ENCODE results near the gene GAST.

Gene GAST

DNA sequence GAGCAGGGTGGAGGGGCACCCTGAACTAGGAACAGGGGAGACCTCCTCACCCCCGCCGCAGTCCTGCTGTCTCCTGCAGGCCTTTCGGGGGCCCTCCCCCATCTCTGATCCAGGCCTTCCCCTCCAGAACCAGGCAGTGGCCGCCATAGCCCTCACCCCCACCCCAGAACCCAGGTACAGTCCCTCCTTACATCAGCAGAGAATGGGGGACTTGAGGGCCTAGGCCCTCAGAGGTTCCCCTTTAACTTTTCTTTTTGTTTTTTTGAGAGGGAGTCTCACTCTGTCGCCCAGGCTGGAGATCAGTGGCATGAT, 26.6 kb downstream of the GAST start:
- no peaks in the 10 kb centered on the region for H3K9me3 Mint-ChIP-seq

GRCh38 chr17:41739661-41740352, 27.7 kb downstream of the GAST start:
- H3K36me3 Mint-ChIP-seq: no peaks in the 10 kb centered on the region
- no peak overlapping the region for H3K4me3 Mint-ChIP-seq
- ATAC-seq (no peak), DNase-seq (ENCODE audit: low spot score in 2 of 2) (no peak)
- H3K9me3 Mint-ChIP-seq: no peaks in the 10 kb centered on the region
- H3K27ac Mint-ChIP-seq: no peak overlapping the region
- peaks cover 10% of the 10 kb centered on the region for H3K4me1 Mint-ChIP-seq

More for the DNA sequence above, 26.6 kb downstream of the GAST start:
- peaks cover 10% of the 10 kb centered on the region for H3K4me1 Mint-ChIP-seq
- no peak for ATAC-seq
- no peak overlapping the region for H3K4me3 Mint-ChIP-seq
- DNase-seq (ENCODE audit: low spot score in 2 of 2): no peak
- no peak overlapping the region for H3K27ac Mint-ChIP-seq
- no peaks in the 10 kb centered on the region for H3K36me3 Mint-ChIP-seq

DNA sequence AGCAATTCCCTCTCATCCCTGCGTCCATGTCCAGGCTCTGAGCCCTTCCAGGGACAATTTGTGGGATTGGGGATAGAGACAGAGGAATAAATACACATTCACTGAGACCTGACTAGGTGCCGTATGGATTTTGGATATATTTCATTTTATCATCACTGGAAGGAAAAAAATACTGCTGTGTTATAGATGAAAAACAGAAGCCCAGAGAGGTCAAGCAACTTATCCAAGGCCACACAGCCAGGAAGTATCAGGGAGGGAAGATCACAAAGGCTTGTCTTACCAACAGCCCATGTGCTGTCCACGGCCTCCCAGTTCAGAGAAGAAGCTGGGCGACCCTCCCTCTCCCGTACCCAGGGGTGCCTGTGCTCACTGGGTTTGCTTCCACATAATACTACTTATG, 28.4 kb downstream of the GAST start:
- Mint-ChIP-seq H3K36me3 (no peaks in the 10 kb centered on the region), H3K9me3 (no peaks in the 10 kb centered on the region)

GRCh38 chr17:41741709-41742108, 29.6 kb downstream of the GAST start:
- Mint-ChIP-seq H3K4me3 (no peak overlapping the region), H3K9me3 (no peaks in the 10 kb centered on the region), H3K36me3 (no peaks in the 10 kb centered on the region), H3K4me1 (peaks cover 4% of the 10 kb centered on the region), H3K27ac (no peak overlapping the region)
- DNase-seq (ENCODE audit: low spot score in 2 of 2) (no peak), ATAC-seq (no peak)

More for the DNA sequence above, 28.4 kb downstream of the GAST start:
- DNase-seq (ENCODE audit: low spot score in 2 of 2): no peak
- Mint-ChIP-seq H3K4me3 (no peak overlapping the region), H3K27ac (peak overlapping the region; percentile 43), H3K4me1 (peaks cover 4% of the 10 kb centered on the region)
- no peak for ATAC-seq

DNA sequence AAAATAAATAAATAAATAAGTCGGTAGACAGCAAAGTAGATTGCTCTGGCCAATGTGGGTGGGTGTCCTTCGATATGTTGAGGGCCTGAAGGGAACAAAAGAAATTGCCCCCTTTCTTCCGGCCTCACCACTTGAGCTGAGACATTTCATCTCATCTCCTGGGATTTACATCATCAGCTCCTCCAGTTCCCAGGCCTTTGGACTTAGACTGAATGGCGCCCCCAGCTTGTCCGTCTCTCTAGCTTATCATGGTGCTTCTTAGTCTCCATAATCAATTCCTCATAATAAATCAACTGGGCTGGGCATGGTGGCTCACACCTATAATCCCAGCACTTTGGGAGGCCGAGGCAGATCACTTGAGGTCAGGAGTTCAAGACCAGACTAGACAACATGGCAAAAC, 36.1 kb downstream of the GAST start:
- Mint-ChIP-seq H3K4me1 (no peaks in the 10 kb centered on the region), H3K27ac (no peak overlapping the region), H3K36me3 (no peaks in the 10 kb centered on the region), H3K4me3 (no peak overlapping the region), H3K9me3 (no peaks in the 10 kb centered on the region)
- DNase-seq (ENCODE audit: low spot score in 2 of 2) (no peak), ATAC-seq (no peak)

- Mint-ChIP-seq H3K27ac (no peak overlapping the region), H3K9me3 (no peaks in the 10 kb centered on the region), H3K4me1 (no peaks in the 10 kb centered on the region), H3K4me3 (no peak overlapping the region), H3K36me3 (no peaks in the 10 kb centered on the region)
- ATAC-seq: no peak
- no peak for DNase-seq (ENCODE audit: low spot score in 2 of 2)
Observed at GRCh38 chr17:41750862-41751261, 38.7 kb downstream of the GAST start.

DNA sequence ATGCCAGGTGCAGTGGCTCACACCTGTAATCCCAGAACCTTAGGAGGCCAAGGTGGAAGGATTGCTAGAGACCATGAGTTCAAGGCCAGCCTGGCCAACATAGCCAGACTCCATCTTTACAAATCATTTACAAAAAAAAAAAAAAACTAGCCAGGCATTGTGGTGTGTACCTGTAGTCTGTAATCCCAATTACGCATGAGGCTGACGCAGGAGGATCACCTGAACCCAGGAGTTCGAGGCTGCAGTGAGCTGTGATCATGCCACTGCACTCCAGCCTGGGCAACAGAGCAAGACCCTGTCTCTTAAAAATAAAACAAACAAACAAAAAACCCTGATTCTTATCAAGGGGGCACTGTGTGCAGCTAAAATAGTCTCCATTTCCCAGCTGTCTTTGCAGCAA, 39.2 kb downstream of the GAST start:
- H3K36me3 Mint-ChIP-seq: no peaks in the 10 kb centered on the region
- no peak for DNase-seq (ENCODE audit: low spot score in 2 of 2)
- no peaks in the 10 kb centered on the region for H3K9me3 Mint-ChIP-seq
- ATAC-seq: no peak
- H3K4me1 Mint-ChIP-seq: no peaks in the 10 kb centered on the region
- no peak overlapping the region for H3K4me3 Mint-ChIP-seq
- H3K27ac Mint-ChIP-seq: no peak overlapping the region

- ATAC-seq: no peak
- no peak overlapping the region for H3K4me3 Mint-ChIP-seq
- no peaks in the 10 kb centered on the region for H3K9me3 Mint-ChIP-seq
- H3K27ac Mint-ChIP-seq: no peak overlapping the region
- no peak for DNase-seq (ENCODE audit: low spot score in 2 of 2)
- no peaks in the 10 kb centered on the region for H3K4me1 Mint-ChIP-seq
- no peaks in the 10 kb centered on the region for H3K36me3 Mint-ChIP-seq
Observed at GRCh38 chr17:41754066-41754465, 41.9 kb downstream of the GAST start.

DNA sequence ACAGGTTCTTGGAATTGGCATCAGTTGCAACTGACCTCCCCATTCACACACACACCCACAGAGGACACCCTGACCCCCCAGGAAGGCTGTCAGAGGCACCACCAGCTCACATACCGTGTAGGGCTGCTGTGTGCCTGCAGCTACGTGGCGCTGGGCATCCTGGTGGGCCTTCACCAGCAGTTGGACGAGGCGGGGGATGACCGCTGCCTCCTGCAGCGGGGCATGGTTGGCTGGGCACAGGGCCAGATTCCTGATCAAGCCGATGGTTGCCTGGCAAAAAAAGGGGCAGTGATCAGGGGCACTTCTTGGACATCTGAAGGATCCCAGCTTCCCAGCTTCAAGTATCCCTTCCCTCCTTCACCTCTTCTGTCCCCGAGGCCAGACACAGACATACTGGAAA, 46.5 kb downstream of the GAST start:
- Mint-ChIP-seq H3K27ac (no peak overlapping the region), H3K4me1 (no peaks in the 10 kb centered on the region), H3K4me3 (no peak overlapping the region), H3K36me3 (no peaks in the 10 kb centered on the region), H3K9me3 (no peaks in the 10 kb centered on the region)
- ATAC-seq (no peak), DNase-seq (ENCODE audit: low spot score in 2 of 2) (no peak)

- H3K4me1 Mint-ChIP-seq: no peaks in the 10 kb centered on the region
- no peaks in the 10 kb centered on the region for H3K9me3 Mint-ChIP-seq
- H3K4me3 Mint-ChIP-seq: no peak overlapping the region
- no peaks in the 10 kb centered on the region for H3K36me3 Mint-ChIP-seq
- no peak for ATAC-seq
- DNase-seq (ENCODE audit: low spot score in 2 of 2): no peak
- H3K27ac Mint-ChIP-seq: no peak overlapping the region
Observed at GRCh38 chr17:41760878-41761277, 48.7 kb downstream of the GAST start.

- no peak overlapping the region for H3K27ac Mint-ChIP-seq
- H3K9me3 Mint-ChIP-seq: no peaks in the 10 kb centered on the region
- ATAC-seq: no peak
- no peaks in the 10 kb centered on the region for H3K4me1 Mint-ChIP-seq
- H3K4me3 Mint-ChIP-seq: no peak overlapping the region
- no peak for DNase-seq (ENCODE audit: low spot score in 2 of 2)
- no peaks in the 10 kb centered on the region for H3K36me3 Mint-ChIP-seq
Observed at GRCh38 chr17:41762391-41762790, 50.3 kb downstream of the GAST start.

DNA sequence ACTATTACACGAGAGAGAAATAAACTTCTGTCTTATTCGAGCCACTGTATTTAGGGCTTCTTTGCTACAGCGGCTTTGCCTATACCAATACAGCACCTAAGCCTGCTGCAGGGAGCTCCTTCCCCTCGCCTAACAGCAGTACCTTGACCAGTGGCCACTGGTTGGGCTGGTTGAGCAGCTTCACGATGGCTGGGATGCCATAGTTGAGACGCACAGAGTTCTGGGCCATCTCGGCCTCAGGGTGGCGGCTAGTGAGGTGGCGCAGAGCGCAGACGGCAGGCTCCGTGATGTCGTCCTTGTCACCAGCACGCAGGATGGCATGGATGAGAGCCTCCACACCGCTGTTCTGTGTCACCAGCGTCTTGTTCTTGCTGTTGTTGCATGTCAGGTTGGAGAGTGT, 50.7 kb downstream of the GAST start:
- no peak for ATAC-seq
- Mint-ChIP-seq H3K27ac (no peak overlapping the region), H3K36me3 (no peaks in the 10 kb centered on the region)

GRCh38 chr17:41763327-41763726, 51.2 kb downstream of the GAST start:
- Mint-ChIP-seq H3K4me3 (no peak overlapping the region), H3K36me3 (no peaks in the 10 kb centered on the region), H3K27ac (no peak overlapping the region), H3K4me1 (no peaks in the 10 kb centered on the region), H3K9me3 (no peaks in the 10 kb centered on the region)
- ATAC-seq: no peak
- no peak for DNase-seq (ENCODE audit: low spot score in 2 of 2)

More for the DNA sequence above, 50.7 kb downstream of the GAST start:
- Mint-ChIP-seq H3K4me1 (no peaks in the 10 kb centered on the region), H3K4me3 (no peak overlapping the region), H3K9me3 (no peaks in the 10 kb centered on the region)
- no peak for DNase-seq (ENCODE audit: low spot score in 2 of 2)
